ENCODE data around the gene PRKCA.

GRCh38 chr17:66812571-66812970, 510.2 kb downstream of the PRKCA start:
- TF ChIP-seq MYC (IDR thresholded peaks at IDR 0.05; ENCODE audit: low read depth, low read length): no peak
- TF ChIP-seq CTCF (IDR thresholded peaks at IDR 0.05; ENCODE audit: low read depth, low read length): no peak
- no peak for TF ChIP-seq POLR2A (IDR thresholded peaks at IDR 0.05; ENCODE audit: extremely low read depth, insufficient read length)

All from NB4 (cell line).